Astrocyte (in vitro differentiated cells and primary cell): ENCODE data around the gene PALLD.

ENCODE experiments used
- EZH2 ChIP-seq: IDR thresholded peaks from 2 replicates; pipeline ENCODE4 v1.6.1; 2012; ENCODE audit warnings: mild to moderate bottlenecking, low read length, inconsistent platforms; ENCODE audit not compliant: insufficient read depth
- TF ChIP-seq, protein P1 (sequence below): IDR thresholded peaks from 2 replicates; pipeline ENCODE4 v1.5.1; 2011; ENCODE audit warnings: low read depth, mild to moderate bottlenecking, inconsistent platforms, low read length, moderate library complexity; ENCODE audit not compliant: insufficient read depth

DNA sequence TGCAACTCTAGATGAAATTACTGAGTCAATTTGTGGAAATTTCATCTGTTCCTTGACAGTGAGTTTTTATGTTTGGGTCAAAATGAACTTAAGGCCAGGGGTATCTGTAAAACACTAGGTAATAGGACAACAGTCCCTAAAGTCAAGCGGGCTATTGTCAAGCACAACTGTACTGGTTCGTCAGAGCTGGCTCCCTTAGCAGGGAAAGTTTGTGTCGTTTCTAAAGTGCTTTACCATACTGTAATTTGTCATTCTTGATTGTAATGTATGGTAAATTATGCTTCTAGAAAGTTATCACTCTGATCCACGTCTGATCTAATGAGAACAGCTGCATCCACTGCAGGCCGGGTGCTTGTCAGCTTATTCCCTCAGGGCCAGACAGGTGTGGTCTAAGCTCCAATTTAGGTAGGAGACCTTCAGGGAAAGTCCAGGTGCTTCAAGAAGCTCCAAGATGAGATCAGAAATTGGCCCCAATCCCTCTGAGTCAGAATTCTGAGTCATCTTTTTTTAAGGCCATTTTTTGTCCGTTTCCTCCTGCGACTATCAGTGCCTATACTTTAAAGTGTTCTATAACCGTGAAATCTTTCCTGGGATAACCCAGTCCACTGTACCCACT lies 92.2 kb downstream of the PALLD start:
- TF ChIP-seq, protein P1, sequence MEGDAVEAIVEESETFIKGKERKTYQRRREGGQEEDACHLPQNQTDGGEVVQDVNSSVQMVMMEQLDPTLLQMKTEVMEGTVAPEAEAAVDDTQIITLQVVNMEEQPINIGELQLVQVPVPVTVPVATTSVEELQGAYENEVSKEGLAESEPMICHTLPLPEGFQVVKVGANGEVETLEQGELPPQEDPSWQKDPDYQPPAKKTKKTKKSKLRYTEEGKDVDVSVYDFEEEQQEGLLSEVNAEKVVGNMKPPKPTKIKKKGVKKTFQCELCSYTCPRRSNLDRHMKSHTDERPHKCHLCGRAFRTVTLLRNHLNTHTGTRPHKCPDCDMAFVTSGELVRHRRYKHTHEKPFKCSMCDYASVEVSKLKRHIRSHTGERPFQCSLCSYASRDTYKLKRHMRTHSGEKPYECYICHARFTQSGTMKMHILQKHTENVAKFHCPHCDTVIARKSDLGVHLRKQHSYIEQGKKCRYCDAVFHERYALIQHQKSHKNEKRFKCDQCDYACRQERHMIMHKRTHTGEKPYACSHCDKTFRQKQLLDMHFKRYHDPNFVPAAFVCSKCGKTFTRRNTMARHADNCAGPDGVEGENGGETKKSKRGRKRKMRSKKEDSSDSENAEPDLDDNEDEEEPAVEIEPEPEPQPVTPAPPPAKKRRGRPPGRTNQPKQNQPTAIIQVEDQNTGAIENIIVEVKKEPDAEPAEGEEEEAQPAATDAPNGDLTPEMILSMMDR = no peak
- TF ChIP-seq EZH2 = no peak
